ENCODE measurements around the gene SV2C.
"Not testable (repeated sequence)": the region's sequence is repeated elsewhere in the genome, so short reads cannot be mapped to it uniquely, and the experiment has no call there.

The SV2C gene

DNA sequence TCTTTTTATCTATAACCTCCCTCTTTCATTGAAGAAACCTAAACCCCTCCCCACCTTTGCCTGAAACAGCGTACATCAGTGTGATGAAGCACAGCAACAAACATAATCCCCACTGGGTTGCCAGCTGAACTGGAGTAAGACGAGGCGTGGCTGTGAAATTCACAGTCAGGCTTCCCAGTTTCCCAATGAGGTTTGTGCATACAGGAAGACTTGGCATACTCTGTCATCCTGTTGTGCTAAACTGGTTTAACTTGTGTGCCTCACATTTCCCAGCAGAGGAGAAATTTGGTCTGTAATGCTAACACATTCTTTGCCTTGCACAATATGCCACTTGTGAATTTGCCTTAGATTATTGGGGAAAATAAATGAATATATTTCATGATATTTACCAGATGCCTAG is 121.5 kb downstream of the SV2C start:
- DNase-seq = no peak

GRCh38 chr5:76207120-76207519 is 123.9 kb downstream of the SV2C start:
- DNase-seq = peak; percentile 61

GRCh38 chr5:76209297-76209696 is 126.1 kb downstream of the SV2C start:
- DNase-seq = peak; percentile 11

- no peak for DNase-seq
Observed at GRCh38 chr5:76210946-76211345, 127.8 kb downstream of the SV2C start.

- no peak for DNase-seq
Observed at GRCh38 chr5:76213858-76214257, 130.7 kb downstream of the SV2C start.

GRCh38 chr5:76216748-76217147 is 133.6 kb downstream of the SV2C start:
- no peak for DNase-seq

DNA sequence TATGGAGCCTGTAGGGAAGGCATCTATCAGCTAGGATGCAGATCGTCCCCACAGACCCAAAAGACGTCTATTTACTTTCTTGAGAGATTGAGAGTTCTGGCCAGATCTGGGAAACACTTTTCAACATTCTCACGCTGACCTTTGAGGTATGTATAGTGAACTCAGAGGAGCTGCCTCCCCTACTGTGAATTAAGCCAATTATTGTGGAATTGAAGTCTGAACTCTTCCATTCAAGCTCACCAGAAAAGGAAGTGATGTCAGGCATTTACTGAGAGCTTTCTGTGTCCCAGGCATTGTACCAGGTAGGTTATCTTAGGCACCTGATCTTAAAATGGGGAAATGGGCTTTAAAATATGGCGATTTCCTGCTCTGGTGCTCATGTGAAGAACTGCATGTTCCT is 136.5 kb downstream of the SV2C start:
- DNase-seq = no peak

DNA sequence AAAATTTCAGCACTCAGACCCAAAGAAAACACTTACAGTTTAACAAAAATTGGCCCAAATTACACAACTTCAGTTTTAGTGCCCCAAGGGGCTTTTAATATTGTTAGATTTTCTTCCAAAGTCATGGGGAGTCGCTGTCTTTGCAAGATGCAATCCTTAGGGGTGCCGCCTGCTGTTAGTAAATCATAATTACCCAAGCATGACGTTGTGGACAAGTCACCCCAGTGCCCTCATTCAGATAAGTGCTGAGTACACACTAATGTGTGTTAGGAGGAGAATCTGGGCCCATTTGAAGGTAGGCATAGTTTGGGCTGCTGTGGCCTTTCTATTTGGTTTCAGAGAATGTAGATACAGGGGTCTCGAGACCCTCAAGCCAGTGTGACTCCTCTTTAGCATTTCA is 138.1 kb downstream of the SV2C start:
- DNase-seq = no peak

DNA sequence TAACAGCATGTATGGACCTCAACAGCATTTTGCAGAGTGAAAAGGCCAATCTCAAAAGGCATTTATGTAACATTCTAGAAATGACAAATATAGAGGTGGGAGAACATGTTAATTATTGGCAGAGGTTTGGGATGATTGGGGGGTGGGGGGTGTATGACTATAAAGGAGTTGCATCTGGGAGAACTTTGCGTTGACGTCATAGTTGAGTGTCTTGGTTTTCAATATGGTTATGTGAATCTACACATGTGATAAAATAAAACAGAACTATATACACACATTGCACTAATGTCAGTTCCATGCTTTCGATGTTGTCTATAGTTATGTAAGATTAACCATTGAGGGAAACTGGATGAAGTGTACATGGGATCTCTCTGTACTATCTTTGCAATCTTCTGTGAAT is 139.1 kb downstream of the SV2C start:
- DNase-seq = no peak

GRCh38 chr5:76223696-76224095 is 140.5 kb downstream of the SV2C start:
- no peak for DNase-seq

- no peak for DNase-seq
Observed at GRCh38 chr5:76224898-76225297, 141.7 kb downstream of the SV2C start.

DNA sequence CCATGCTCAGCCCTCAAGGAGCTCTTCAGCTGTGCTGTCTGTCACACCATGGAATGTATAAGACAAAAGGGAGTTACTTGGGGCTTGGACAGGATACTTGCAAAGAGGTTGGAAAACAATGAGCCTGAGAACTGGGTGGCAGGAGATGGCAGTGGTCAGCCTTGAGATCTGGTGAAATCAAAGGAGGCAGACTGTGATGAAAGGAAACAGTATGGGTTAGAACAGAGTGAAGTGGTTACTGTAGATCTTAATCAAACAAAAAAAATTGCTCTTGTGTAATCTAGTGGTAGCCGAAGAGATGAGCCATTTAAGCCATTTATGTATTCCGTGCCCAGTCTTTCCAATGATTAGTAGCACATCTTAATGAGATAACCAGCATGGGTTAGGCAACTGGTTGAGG is 142.2 kb downstream of the SV2C start:
- peak; percentile 38 for DNase-seq

DNA sequence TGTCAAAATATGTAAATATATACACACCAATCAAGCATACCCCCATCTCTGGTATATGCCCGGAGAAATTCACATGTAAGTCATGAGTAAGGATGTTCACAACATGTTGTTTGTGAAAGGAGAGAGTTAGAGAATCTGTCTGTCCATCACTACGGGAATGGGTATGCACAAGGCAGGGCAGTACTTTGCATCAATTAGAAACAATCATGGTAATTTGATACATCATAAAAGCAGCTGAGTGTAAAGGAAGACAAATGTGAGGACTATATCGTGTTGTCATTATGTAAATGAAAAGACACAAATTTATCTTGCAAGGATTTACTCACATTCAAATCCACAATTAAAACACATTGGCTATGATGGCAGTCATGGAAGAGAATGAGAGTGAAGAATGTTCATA is 146.7 kb downstream of the SV2C start:
- DNase-seq = no peak

DNA sequence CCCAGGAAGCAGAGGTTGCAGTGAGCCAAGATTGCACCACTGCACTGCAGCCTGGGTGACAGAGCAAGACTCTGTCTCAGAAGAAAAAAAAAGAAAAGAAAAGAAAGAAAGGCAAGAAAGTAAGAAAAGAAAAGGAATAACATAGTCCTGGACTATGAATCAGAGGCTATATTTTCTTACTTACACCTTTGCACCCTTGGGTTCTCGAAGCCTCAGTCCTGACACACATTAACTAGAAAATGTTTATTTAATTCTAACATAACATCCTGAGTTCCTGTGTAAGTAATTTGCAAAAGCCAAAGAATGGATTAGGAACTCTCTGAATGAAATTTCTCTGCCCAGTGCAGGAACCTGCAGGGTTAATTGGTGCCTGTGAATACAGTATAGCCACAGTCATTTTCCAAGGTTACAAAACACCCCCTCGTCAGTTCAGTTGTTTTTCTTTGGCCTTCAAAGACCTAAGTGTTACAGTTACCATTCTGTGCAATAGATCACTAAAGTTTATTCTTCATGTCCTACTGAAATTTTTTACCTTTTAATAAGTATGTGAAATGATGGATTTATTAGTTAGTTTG is 147.6 kb downstream of the SV2C start:
- no peak for DNase-seq

DNA sequence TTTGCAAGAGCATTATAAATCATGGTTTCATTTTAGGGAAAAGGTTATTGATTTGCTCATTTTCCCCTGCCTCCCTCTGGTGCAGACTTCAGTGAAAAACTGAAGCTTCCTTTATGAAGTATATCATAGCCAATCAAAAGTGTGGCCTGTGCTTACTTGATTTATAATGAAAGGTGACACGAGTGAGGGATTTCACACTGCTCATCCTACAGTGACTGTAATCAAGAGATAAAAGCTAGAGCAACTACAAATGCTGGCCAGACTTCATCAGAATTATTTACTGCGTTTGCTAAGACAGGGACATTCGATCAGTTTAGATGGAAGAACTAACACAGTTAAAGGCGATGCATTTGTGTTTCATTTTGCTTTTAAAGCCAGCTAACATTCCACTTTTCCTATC is 151.5 kb downstream of the SV2C start:
- no peak for DNase-seq

- no peak for DNase-seq
Observed at GRCh38 chr5:76236684-76237083, 153.5 kb downstream of the SV2C start.

DNA sequence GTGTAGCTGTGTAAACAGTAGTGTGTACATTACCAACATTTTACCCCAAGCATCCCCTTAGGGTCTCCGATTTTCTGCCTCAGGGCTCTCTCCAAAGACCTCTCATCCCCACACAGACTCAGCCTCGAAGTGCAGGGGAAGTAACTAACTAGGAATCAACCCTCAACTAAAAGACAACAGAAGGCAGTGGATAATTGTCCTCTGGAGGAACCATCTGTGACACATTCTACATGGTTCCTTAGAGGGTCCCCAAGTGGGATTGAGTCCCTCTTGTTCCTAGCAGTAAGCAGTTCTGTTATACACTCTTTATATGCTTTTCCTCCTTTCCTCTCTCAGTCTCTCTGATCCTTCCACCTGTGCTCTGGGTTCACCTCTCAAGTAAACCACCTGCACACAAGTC is 157.2 kb downstream of the SV2C start:
- no peak for DNase-seq

DNA sequence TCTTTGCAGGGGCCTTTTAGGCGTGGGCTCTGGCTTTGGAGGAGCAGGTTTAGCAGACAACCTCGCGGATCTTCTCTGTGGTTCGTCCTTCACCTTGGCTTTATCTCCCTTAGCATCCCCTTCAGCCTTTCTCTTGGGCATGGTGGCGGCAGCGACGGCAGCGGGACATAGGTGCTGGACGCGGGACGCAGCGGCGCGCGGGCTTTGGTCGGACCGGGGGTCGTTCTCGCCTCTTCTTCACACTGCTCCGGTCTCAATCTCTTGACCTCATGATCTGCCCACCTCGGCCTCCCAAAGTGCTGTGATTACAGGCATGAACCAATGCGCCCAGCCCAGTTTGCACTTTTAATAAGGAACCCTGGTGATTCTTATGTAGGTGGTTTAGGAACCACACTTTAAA is 159.0 kb downstream of the SV2C start:
- not testable (repeated sequence) for DNase-seq

- DNase-seq = no peak
Observed at GRCh38 chr5:76245590-76245989, 162.4 kb downstream of the SV2C start.

- DNase-seq = no peak
Observed at GRCh38 chr5:76249621-76250020, 166.4 kb downstream of the SV2C start.

- no peak for DNase-seq
Observed at GRCh38 chr5:76250463-76250862, 167.3 kb downstream of the SV2C start.

GRCh38 chr5:76251656-76252055 is 168.5 kb downstream of the SV2C start:
- no peak for DNase-seq

- DNase-seq = no peak
Observed at GRCh38 chr5:76252437-76252836, 169.3 kb downstream of the SV2C start.

DNA sequence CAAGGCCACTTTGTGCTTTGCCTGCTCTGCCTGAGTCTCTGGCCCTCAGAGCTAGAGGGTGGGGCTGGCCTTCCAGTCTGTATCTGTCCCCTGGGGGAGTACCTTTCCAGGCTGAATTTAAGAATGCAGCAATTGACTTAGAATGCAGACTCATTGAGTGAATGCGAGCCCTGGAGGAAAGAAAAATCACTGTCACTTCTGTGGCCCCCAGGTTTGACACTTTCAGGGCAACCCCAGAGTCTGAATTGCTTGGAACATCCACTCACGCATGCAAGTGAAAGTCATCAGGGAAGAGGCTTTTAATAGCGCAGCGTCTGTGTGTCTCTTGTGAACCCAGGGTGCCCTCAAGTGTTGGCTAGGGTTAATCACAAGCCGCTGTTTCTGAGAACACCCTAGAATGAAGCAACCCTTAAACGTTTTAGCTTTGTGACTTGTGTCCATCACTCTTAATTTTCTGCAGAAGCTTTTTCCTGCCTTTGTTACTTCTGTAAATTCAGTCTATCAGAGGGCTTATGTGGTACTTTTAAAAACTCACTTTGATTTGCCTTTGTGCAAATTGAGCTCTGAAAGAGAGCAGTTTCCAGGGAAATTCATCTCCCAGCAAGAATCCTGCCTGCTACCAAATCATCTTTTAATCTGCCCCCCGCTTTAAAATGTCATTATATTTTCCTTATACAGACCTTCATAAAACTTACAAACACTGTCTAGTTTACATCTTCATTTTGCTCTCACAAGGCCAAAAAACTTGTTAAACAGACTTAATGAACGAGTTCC is 173.1 kb downstream of the SV2C start:
- DNase-seq = peak; percentile 76

- DNase-seq = no peak
Observed at GRCh38 chr5:76257225-76257833, 174.1 kb downstream of the SV2C start.
